NCI-H1417 (cell line): Measurements from ENCODE around the gene ANKRD40CL.

Experiments used
- DNase-seq, 3 experiments: peaks; one replicate each; lab custom pipeline; 2025; lab: John Stamatoyannopoulos, UW

ANKRD40CL gene

DNA sequence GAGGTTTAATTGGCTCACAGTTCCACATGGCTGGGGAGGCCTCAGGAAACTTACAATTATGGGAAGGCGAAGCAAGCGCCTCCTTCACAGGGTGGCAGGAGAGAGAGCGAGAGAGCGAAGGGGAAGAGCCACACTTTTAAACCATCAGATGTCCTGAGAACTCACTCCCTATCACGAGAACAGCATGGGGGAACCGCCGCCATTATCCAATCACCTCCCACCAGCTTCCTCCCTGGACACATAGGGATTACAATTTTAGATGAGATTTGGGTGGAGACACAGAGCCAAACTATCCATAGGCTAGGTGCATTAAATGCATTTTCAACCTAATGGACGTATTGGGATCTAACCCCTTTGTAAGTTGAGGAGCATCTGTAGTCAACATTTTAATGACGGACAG lies 54.7 kb downstream of the ANKRD40CL start:
- DNase-seq, result no peak
